OCI-LY1 (cell line): Measurements from ENCODE around the gene SLCO4A1.

Experiments
- H2AFZ ChIP-seq: fragments of 200-600 bp; sonication (generic), shearing (Covaris generic); 2 replicates; pipeline ENCODE4 v1.6.0; 2014; ENCODE audit warnings: antibody characterized with exemption, mild to moderate bottlenecking, low read length
- H3F3A ChIP-seq: fragments of 200-600 bp; sonication (generic), shearing (Covaris generic); 2 replicates; pipeline ENCODE4 v1.6.0; 2014; ENCODE audit warnings: mild to moderate bottlenecking, antibody characterized with exemption, low read length, moderate library complexity; ENCODE audit not compliant: insufficient read depth
- H3K27ac ChIP-seq: fragments of 200-600 bp; sonication (generic); 2 replicates; pipeline ENCODE4 v1.5.1; 2014; ENCODE audit warnings: low read length, mixed run types, mild to moderate bottlenecking, low read depth; ENCODE audit not compliant: poor library complexity, severe bottlenecking
- H3K27me3 ChIP-seq: fragments of 200-600 bp; sonication (generic); 2 replicates; pipeline ENCODE4 v1.6.0; 2014; ENCODE audit warnings: antibody characterized with exemption, mild to moderate bottlenecking, low read length, moderate library complexity; ENCODE audit not compliant: insufficient read depth
- H3K36me3 ChIP-seq: fragments of 200-600 bp; sonication (generic); 2 replicates; pipeline ENCODE4 v1.6.1; 2014; ENCODE audit warnings: mild to moderate bottlenecking, antibody characterized with exemption, low read length, moderate library complexity, mixed read lengths; ENCODE audit not compliant: insufficient read depth
- H3K4me1 ChIP-seq: fragments of 200-600 bp; sonication (generic); 2 replicates; pipeline ENCODE4 v1.5.1; 2014; ENCODE audit warnings: mild to moderate bottlenecking, low read length, moderate library complexity; ENCODE audit not compliant: insufficient read depth, severe bottlenecking
- H3K4me2 ChIP-seq: fragments of 200-600 bp; sonication (generic), shearing (Covaris generic); 2 replicates; pipeline ENCODE4 v1.6.1; 2014; ENCODE audit warnings: low read length
- H3K4me3 ChIP-seq: fragments of 200-600 bp; sonication (generic); 2 replicates; pipeline ENCODE4 v1.5.1; 2014; ENCODE audit warnings: low read length, low read depth, mild to moderate bottlenecking, mixed read lengths; ENCODE audit not compliant: poor library complexity, severe bottlenecking
- H3K79me2 ChIP-seq: fragments of 200-600 bp; shearing (Covaris generic); 2 replicates; pipeline ENCODE4 v1.6.1; 2016; ENCODE audit warnings: mixed run types, low read length, mixed read lengths; ENCODE audit not compliant: insufficient read depth
- H3K9ac ChIP-seq: fragments of 200-600 bp; sonication (generic), shearing (Covaris generic); 2 replicates; pipeline ENCODE4 v1.6.1; 2014; ENCODE audit warnings: mild to moderate bottlenecking, low read length, mixed read lengths
- H3K9me2 ChIP-seq: fragments of 200-600 bp; sonication (generic), shearing (Covaris generic); 2 replicates; pipeline ENCODE4 v1.6.1; 2014; ENCODE audit warnings: low read depth, mild to moderate bottlenecking, low read length, mixed read lengths
- H3K9me3 ChIP-seq: fragments of 200-600 bp; shearing (Covaris generic); 2 replicates; pipeline ENCODE4 v1.6.1; 2014; ENCODE audit warnings: low read length, mixed read lengths
- H4K20me1 ChIP-seq: fragments of 200-600 bp; sonication (generic), shearing (Covaris generic); 2 replicates; pipeline ENCODE4 v1.6.0; 2016; ENCODE audit warnings: mild to moderate bottlenecking, low read length; ENCODE audit not compliant: insufficient read depth
- CTCF ChIP-seq: fragments of 200-600 bp; sonication (generic), shearing (Covaris generic); IDR thresholded peaks from 2 replicates; pipeline ENCODE4 v1.5.1; 2017; ENCODE audit warnings: mild to moderate bottlenecking, antibody characterized with exemption, low read length, moderate library complexity, mixed read lengths
- EZH2 ChIP-seq: fragments of 200-600 bp; sonication (generic), shearing (Covaris generic); IDR thresholded peaks from 2 replicates; pipeline ENCODE4 v1.8.0; 2017; ENCODE audit warnings: borderline replicate concordance, mixed run types, mild to moderate bottlenecking, antibody characterized with exemption, low read length, moderate library complexity, mixed read lengths

Gene SLCO4A1

GRCh38 chr20:62646851-62647520, 4.7 kb downstream of the SLCO4A1 start:
- H3K27me3 ChIP-seq = peaks cover 8% of the 10 kb centered on the region
- no peak overlapping the region for H3K9ac ChIP-seq
- H3K79me2 ChIP-seq = no peaks in the 10 kb centered on the region

GRCh38 chr20:62647521-62648317, 5.4 kb downstream of the SLCO4A1 start:
- no peak overlapping the region for H3K4me2 ChIP-seq
- H4K20me1 ChIP-seq = no peaks in the 10 kb centered on the region
- no peaks in the 10 kb centered on the region for H3K79me2 ChIP-seq
- H3K36me3 ChIP-seq = no peaks in the 10 kb centered on the region
- peaks cover 16% of the 10 kb centered on the region for H3K4me1 ChIP-seq
- TF ChIP-seq EZH2 = no peak
- TF ChIP-seq CTCF = no peak
- no peaks in the 10 kb centered on the region for H3K9me2 ChIP-seq
- no peak overlapping the region for H3K27ac ChIP-seq
- no peaks in the 10 kb centered on the region for H3F3A ChIP-seq
- no peak overlapping the region for H3K9ac ChIP-seq
- H3K4me3 ChIP-seq = no peak overlapping the region
- no peak overlapping the region for H2AFZ ChIP-seq
- no peaks in the 10 kb centered on the region for H3K9me3 ChIP-seq
- peaks cover 8% of the 10 kb centered on the region for H3K27me3 ChIP-seq

More at GRCh38 chr20:62646851-62647520, 4.7 kb downstream of the SLCO4A1 start:
- Histone ChIP-seq H3K27ac (no peak overlapping the region), H2AFZ (no peak overlapping the region), H3K4me1 (peaks cover 11% of the 10 kb centered on the region), H3K9me2 (no peaks in the 10 kb centered on the region), H3K36me3 (no peaks in the 10 kb centered on the region), H4K20me1 (no peaks in the 10 kb centered on the region), H3K4me2 (no peak overlapping the region), H3K9me3 (no peaks in the 10 kb centered on the region), H3F3A (no peaks in the 10 kb centered on the region), H3K4me3 (no peak overlapping the region)
- no peak for TF ChIP-seq EZH2
- no peak for TF ChIP-seq CTCF

- no peak for TF ChIP-seq EZH2
- no peak for TF ChIP-seq CTCF
- no peak overlapping the region for H3K27ac ChIP-seq
- H3K4me2 ChIP-seq = no peak overlapping the region
- no peaks in the 10 kb centered on the region for H4K20me1 ChIP-seq
- peaks cover 16% of the 10 kb centered on the region for H3K4me1 ChIP-seq
- no peaks in the 10 kb centered on the region for H3K9me3 ChIP-seq
- no peak overlapping the region for H3K4me3 ChIP-seq
- no peaks in the 10 kb centered on the region for H3F3A ChIP-seq
- no peaks in the 10 kb centered on the region for H3K9me2 ChIP-seq
- no peaks in the 10 kb centered on the region for H3K36me3 ChIP-seq
- H3K9ac ChIP-seq = no peak overlapping the region
- H3K27me3 ChIP-seq = peaks cover 12% of the 10 kb centered on the region
- no peaks in the 10 kb centered on the region for H3K79me2 ChIP-seq
- H2AFZ ChIP-seq = no peak overlapping the region
Measured at GRCh38 chr20:62648318-62648995, 6.2 kb downstream of the SLCO4A1 start.
